Measurements from ENCODE around the gene ZNF79. TPM values are rescaled to one million over a fixed set of nuclear protein-coding genes. Genes with fewer than 3 reads are reported as not detected.

Gene ZNF79
- total RNA-seq (2014; rRNA removed; shearing (Covaris generic)): 11.5 and 13.3 TPM in 2 replicates

DNA sequence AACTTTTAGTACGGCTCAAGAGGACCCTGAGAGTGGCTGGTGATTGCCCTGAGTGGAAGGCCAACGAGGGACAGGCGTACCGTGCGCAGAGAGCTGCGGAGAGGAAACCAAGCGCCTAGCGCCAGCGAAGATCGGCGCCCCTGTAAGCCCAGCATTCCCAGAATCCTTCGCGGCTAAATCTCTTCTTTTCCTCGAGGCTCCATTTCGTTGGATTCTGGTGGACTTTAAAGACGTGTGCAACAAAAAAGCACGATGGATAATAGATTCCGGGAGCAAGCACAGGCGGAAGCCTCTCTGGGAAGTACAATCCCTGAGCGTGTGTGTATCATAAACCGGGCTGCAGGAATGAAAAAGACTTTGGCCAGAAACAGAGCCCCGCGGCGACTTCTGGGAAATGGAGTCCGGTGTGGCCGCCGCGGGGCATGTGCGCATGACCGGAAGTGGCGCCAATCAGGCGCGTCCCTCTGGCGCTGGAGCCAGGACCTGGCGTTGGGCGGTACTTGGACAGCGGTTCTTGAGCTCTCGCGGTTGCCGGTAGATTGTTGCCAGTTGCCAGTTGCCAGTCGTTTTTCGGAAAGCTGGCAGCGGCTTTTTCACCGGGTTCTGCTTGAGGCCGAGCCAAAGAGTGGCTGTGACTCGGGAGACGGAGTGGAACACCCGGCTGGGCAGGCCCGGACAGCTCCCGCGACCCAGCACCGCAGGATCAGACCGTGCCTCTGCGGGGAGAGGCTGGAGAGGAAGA is at the start of gene ZNF79:
TSS of gene ZNF79 (plus strand) at position 449 of the 742 bp plus-strand sequence. CDS start 406 bp downstream, outside the sequence.
- DNase-seq (ENCODE audit: low spot score): peak; percentile 90

DNA sequence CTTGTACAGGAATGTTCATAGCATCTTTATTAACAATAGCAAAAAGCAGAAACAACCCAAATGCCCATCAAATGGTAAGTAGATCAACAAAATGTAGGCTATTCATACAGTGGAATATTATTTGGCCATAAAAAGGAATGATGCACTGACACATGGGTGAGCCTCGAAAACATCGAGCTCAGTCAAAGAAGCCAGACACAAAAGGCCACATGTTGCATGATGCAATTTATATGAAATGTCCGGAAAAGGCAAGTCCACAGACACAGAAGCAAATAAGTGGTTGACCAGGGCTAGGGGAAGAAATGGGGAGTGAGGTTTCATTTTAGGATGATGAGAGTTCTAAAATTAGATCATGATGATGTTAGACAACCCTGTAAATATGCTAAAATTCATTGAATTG is 43.7 kb upstream of the ZNF79 start:
- no peak for DNase-seq (ENCODE audit: low spot score)

- DNase-seq (ENCODE audit: low spot score): no peak
These were observed 41.6 kb upstream of the ZNF79 start for GRCh38 chr9:127382541-127382940.

GRCh38 chr9:127384016-127384730 is 40.0 kb upstream of the ZNF79 start:
- no peak for DNase-seq (ENCODE audit: low spot score)

DNA sequence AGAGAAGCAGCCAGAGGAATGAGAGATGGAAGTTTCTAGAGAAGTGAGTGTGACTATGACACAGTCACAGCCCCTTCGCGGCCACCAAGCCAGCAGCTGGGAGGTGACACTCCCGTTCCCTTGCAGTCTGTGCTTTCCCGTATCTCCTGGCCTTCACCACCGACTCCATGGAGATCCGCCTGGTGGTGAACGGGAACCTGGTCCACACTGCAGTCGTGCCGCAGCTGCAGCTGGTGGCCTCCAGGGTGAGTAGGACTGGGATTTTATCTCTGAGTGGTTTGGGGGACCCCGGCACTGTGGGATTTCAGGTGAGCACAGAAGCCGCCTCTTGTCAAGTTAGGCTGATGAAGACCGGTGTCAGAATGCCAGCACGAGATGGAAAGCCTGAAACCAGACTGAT is 39.3 kb upstream of the ZNF79 start:
- DNase-seq (ENCODE audit: low spot score): no peak

- DNase-seq (ENCODE audit: low spot score): no peak
These were observed 37.9 kb upstream of the ZNF79 start for GRCh38 chr9:127386249-127386648.

GRCh38 chr9:127386981-127387380 is 37.2 kb upstream of the ZNF79 start:
- DNase-seq (ENCODE audit: low spot score): no peak

- peak; percentile 99 for DNase-seq (ENCODE audit: low spot score)
These were observed 35.9 kb upstream of the ZNF79 start for GRCh38 chr9:127388037-127388855.

DNA sequence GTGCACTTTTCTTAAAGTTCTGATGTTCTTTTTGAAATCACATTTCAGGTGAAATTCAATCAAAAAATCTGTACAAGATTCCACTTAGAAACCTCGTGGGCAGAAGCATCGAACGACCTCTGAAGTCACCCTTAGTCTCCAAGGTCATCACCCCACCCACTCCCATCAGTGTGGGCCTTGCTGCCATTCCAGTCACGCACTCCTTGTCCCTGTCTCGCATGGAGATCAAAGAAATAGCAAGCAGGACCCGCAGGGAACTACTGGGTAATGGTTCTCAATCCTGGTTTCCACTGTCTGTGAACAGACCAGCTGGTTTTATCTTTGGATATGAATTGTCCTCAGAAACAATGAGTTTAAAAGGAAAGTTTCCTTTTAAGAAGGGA is 35.3 kb upstream of the ZNF79 start:
- DNase-seq (ENCODE audit: low spot score): no peak

- DNase-seq (ENCODE audit: low spot score): no peak
These were observed 34.6 kb upstream of the ZNF79 start for GRCh38 chr9:127389381-127390247.

DNA sequence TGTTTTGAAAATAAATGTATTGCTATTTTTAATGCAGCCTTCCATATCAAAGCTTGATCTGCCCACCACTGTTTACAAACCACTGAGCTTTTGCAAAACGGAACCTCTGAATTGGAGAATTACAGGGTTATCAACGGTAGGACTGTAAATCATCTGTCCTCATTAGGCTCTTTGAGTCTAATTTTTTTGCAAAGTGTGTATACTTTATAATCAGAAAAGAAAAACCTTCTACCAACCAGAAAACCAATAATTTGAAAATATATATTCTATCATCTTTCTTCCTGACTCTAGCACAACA is 34.0 kb upstream of the ZNF79 start:
- no peak for DNase-seq (ENCODE audit: low spot score)

- DNase-seq (ENCODE audit: low spot score): peak; percentile 35
These were observed 33.6 kb upstream of the ZNF79 start for GRCh38 chr9:127390563-127390962.

- DNase-seq (ENCODE audit: low spot score): no peak
These were observed 32.0 kb upstream of the ZNF79 start for GRCh38 chr9:127392166-127392565.

DNA sequence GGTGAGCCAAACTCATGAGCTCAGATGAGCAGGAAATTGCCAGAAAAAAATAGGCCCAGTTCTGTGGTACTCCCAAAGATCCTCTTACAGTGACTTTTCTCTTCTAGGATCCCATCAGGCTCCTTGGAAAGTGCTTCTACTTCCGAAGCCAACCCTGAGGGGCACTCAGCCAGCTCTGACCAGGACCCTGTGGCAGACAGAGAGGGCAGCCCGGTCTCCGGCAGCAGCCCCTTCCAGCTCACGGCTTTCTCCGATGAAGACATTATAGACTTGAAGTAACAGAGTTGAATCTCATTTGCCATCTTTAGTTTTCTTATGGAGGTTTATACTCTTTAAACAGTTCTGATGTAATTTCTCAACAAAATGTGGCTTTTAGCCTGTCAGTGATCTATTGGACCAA is 31.2 kb upstream of the ZNF79 start:
- DNase-seq (ENCODE audit: low spot score): no peak

- DNase-seq (ENCODE audit: low spot score): no peak
These were observed 30.5 kb upstream of the ZNF79 start for GRCh38 chr9:127393645-127394044.

- DNase-seq (ENCODE audit: low spot score): no peak
These were observed 28.5 kb upstream of the ZNF79 start for GRCh38 chr9:127395497-127396252.

- DNase-seq (ENCODE audit: low spot score): no peak
These were observed 27.9 kb upstream of the ZNF79 start for GRCh38 chr9:127396253-127396807.

- peak; percentile 100 for DNase-seq (ENCODE audit: low spot score)
These were observed 27.2 kb upstream of the ZNF79 start, which contains the start of gene SLC2A8 for GRCh38 chr9:127396808-127397645. Gene SLC2A8 (plus strand): TSS chr9:127397169. CDS start chr9:127397231, 62 bp downstream.

DNA sequence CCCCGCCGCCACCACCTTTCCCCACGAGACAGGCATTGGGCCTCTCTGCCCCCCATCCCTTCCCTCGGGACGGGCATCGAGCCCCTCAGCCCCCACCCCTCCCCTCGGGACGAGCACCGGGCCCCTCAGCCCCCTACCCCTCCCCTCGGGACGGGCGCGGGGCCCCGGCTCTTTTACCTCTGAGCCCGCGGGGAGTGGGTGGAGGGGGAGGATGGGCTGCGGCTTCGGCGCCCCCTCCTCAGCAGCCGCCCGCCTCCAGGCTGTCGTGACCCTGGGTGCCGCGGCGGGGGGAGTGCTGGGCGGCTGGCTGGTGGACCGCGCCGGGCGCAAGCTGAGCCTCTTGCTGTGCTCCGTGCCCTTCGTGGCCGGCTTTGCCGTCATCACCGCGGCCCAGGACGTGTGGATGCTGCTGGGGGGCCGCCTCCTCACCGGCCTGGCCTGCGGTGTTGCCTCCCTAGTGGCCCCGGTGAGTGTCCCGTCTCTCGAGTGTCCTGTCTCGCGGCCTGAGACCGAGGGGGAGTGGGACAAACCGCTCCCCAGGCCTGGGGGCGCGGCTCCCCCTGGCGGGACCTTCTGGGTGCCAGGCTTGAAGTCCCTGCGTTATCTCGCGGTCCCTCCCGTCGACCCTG is 26.4 kb upstream of the ZNF79 start:
- DNase-seq (ENCODE audit: low spot score): no peak

Data from A172 (cell line).